Progenitor cell of endocrine pancreas (in vitro differentiated cells): ENCODE data around the gene PSME1. TPM values are rescaled to one million over a fixed set of nuclear protein-coding genes. Genes with fewer than 3 reads are reported as not detected.
A peak's percentile ranks its signal among the peaks of the same experiment; 100 is the strongest.

Source experiments
- DNase-seq: peaks from one replicate; pipeline ENCODE4 v3.0.0; 2021; ENCODE audit warnings: low spot score; ENCODE audit not compliant: unreplicated experiment
- H3K27ac Mint-ChIP-seq: 2 replicates; pipeline ENCODE4 v1.8.0; 2021; ENCODE audit warnings: mild to moderate bottlenecking, moderate library complexity, mixed read lengths
- H3K27me3 Mint-ChIP-seq: 2 replicates; pipeline ENCODE4 v1.8.0; 2021; ENCODE audit warnings: mixed read lengths
- H3K36me3 Mint-ChIP-seq: 2 replicates; pipeline ENCODE4 v1.8.0; 2022; ENCODE audit warnings: mixed read lengths; ENCODE audit not compliant: insufficient read depth
- H3K4me1 Mint-ChIP-seq: 2 replicates; pipeline ENCODE4 v1.8.0; 2021; ENCODE audit warnings: low read depth, mixed read lengths
- H3K4me3 Mint-ChIP-seq: 2 replicates; pipeline ENCODE4 v1.8.0; 2021; ENCODE audit warnings: low read depth, mild to moderate bottlenecking, moderate library complexity, mixed read lengths
- H3K9me3 Mint-ChIP-seq: 2 replicates; pipeline ENCODE4 v1.8.0; 2021; ENCODE audit warnings: low read depth, mixed read lengths
- CTCF ChIP-seq: fragments of 200-600 bp; sonication (generic); IDR thresholded peaks from one replicate; pipeline ENCODE4 v1.5.0; 2021; ENCODE audit warnings: antibody characterized with exemption, mild to moderate bottlenecking; ENCODE audit not compliant: unreplicated experiment
- microRNA-seq: library from miRNA; unstranded; fragments of <30 nt; microRNA quantifications from one replicate; pipeline ENCODE4 v1.1.0, GENCODE V29; 2020; ENCODE audit warnings: borderline number of aligned reads; ENCODE audit not compliant: unreplicated experiment
- total RNA-seq: library from RNA; stranded (reverse); gene quantifications from 2 replicates; pipeline ENCODE4 v1.2.1, GENCODE V29; 2021

PSME1 gene
- total RNA-seq, 1 donor from 2014 or later = 103 TPM

- no peaks in the 10 kb centered on the region for H3K27me3 Mint-ChIP-seq
- H3K36me3 Mint-ChIP-seq = peaks cover 15% of the 10 kb centered on the region
- H3K9me3 Mint-ChIP-seq = no peaks in the 10 kb centered on the region
- H3K27ac Mint-ChIP-seq = peak overlapping the region; percentile 69
- H3K4me3 Mint-ChIP-seq = no peak overlapping the region
- no peak for DNase-seq
- TF ChIP-seq CTCF = no peak
- peaks cover 13% of the 10 kb centered on the region for H3K4me1 Mint-ChIP-seq
These were observed 49.7 kb downstream of the PSME1 start for GRCh38 chr14:24185741-24186140.

- peak overlapping the region; percentile 92 for H3K4me3 Mint-ChIP-seq
- peak overlapping the region; percentile 49 for H3K27ac Mint-ChIP-seq
- TF ChIP-seq CTCF = no peak
- H3K4me1 Mint-ChIP-seq = peaks cover 13% of the 10 kb centered on the region
- H3K27me3 Mint-ChIP-seq = no peaks in the 10 kb centered on the region
- peaks cover 17% of the 10 kb centered on the region for H3K36me3 Mint-ChIP-seq
- DNase-seq = no peak
- no peaks in the 10 kb centered on the region for H3K9me3 Mint-ChIP-seq
These were observed 51.0 kb downstream of the PSME1 start for GRCh38 chr14:24186831-24187538.

- no peak for TF ChIP-seq CTCF
- H3K4me3 Mint-ChIP-seq = peak overlapping the region; percentile 92
- H3K27me3 Mint-ChIP-seq = no peaks in the 10 kb centered on the region
- peak overlapping the region; percentile 96 for H3K27ac Mint-ChIP-seq
- peaks cover 13% of the 10 kb centered on the region for H3K4me1 Mint-ChIP-seq
- DNase-seq = no peak
- H3K9me3 Mint-ChIP-seq = no peaks in the 10 kb centered on the region
- H3K36me3 Mint-ChIP-seq = peaks cover 19% of the 10 kb centered on the region
These were observed 51.5 kb downstream of the PSME1 start for GRCh38 chr14:24187539-24187915.

Small RNA genes within 50 kb of the gene (microRNA-seq; reads per million reads assigned to microRNA genes)
- not detected for gene MIR7703

Other genes starting within 250 kb of the PSME1 start
- gene DHRS4, start 182.4 kb upstream of the PSME1 start, total RNA-seq = 17.1 and 19.6 TPM in 2 replicates
- 12.2 and 14.0 TPM in 2 replicates for gene DHRS4L2, start 147.3 kb upstream of the PSME1 start, total RNA-seq
- 4.3 and 4.9 TPM in 2 replicates for gene CARMIL3, start 84.2 kb upstream of the PSME1 start, total RNA-seq
- not detected in 2 replicates for gene CPNE6, start 64.6 kb upstream of the PSME1 start, total RNA-seq
- 29.7 and 34.7 TPM in 2 replicates for gene PCK2, start 41.9 kb upstream of the PSME1 start, total RNA-seq
- 79.7 and 80.9 TPM in 2 replicates for gene DCAF11, start 21.4 kb upstream of the PSME1 start, total RNA-seq
- 2.3 and 2.8 TPM in 2 replicates for gene NRL, start 21.2 kb upstream of the PSME1 start, total RNA-seq
- gene FITM1, start 5.5 kb upstream of the PSME1 start, total RNA-seq = 1.7 and 1.9 TPM in 2 replicates
- 22.8 and 22.9 TPM in 2 replicates for gene EMC9, start 5.4 kb downstream of the PSME1 start, total RNA-seq
- gene PSME2, start 10.4 kb downstream of the PSME1 start, total RNA-seq = 118 and 120 TPM in 2 replicates
- gene RNF31, start 11.3 kb downstream of the PSME1 start, total RNA-seq = 99.3 and 104 TPM in 2 replicates
- gene IRF9, start 25.1 kb downstream of the PSME1 start, total RNA-seq = 57.4 and 62.4 TPM in 2 replicates
- 380 and 408 TPM in 2 replicates for gene REC8, start 35.9 kb downstream of the PSME1 start, total RNA-seq
- gene IPO4, start 52.6 kb downstream of the PSME1 start, total RNA-seq = 54.9 and 56.4 TPM in 2 replicates
- 52.9 and 56.2 TPM in 2 replicates for gene TM9SF1, start 59.2 kb downstream of the PSME1 start, total RNA-seq
- gene TSSK4, start 69.5 kb downstream of the PSME1 start, total RNA-seq = 0.29 TPM in 1 of 2 replicates, not detected in the other
- gene CHMP4A, start 77.3 kb downstream of the PSME1 start, total RNA-seq = 53.7 and 54.3 TPM in 2 replicates
- 15.2 and 17.7 TPM in 2 replicates for gene MDP1, start 79.9 kb downstream of the PSME1 start, total RNA-seq
- 161 TPM in 2 replicates for gene NEDD8, start 96.2 kb downstream of the PSME1 start, total RNA-seq
- gene GMPR2, start 96.7 kb downstream of the PSME1 start, total RNA-seq = 73.6 and 86.2 TPM in 2 replicates
- gene TINF2, start 106.4 kb downstream of the PSME1 start, total RNA-seq = 56.7 and 59.2 TPM in 2 replicates
- 5.8 and 7.0 TPM in 2 replicates for gene TGM1, start 127.0 kb downstream of the PSME1 start, total RNA-seq
- gene RABGGTA, start 135.4 kb downstream of the PSME1 start, total RNA-seq = 25.9 and 33.1 TPM in 2 replicates
- 33.4 and 34.4 TPM in 2 replicates for gene DHRS1, start 163.6 kb downstream of the PSME1 start, total RNA-seq
- 32.4 and 32.6 TPM in 2 replicates for gene NOP9, start 163.7 kb downstream of the PSME1 start, total RNA-seq
- 1.9 and 3.0 TPM in 2 replicates for gene CIDEB, start 171.8 kb downstream of the PSME1 start, total RNA-seq
- 11.0 and 11.3 TPM in 2 replicates for gene LTB4R2, start 173.9 kb downstream of the PSME1 start, total RNA-seq
- gene LTB4R, start 175.3 kb downstream of the PSME1 start, total RNA-seq = 8.4 TPM in 2 replicates
- gene ADCY4, start 198.9 kb downstream of the PSME1 start, total RNA-seq = 0.46 and 0.75 TPM in 2 replicates
- 0.62 and 1.5 TPM in 2 replicates for gene RIPK3, start 203.8 kb downstream of the PSME1 start, total RNA-seq
- 56.6 and 57.6 TPM in 2 replicates for gene NFATC4, start 232.0 kb downstream of the PSME1 start, total RNA-seq